Putamen (tissue), 1 donor: ENCODE data around the gene TGM3.

Source experiments
- DNase-seq: peaks from one replicate; pipeline ENCODE4 v3.0.0-alpha.2; 2016; ENCODE audit warnings: low spot score

The TGM3 gene

GRCh38 chr20:2307136-2307535 lies 11.3 kb downstream of the TGM3 start:
- no peak for DNase-seq

GRCh38 chr20:2311329-2311728 lies 15.5 kb downstream of the TGM3 start:
- DNase-seq: no peak

GRCh38 chr20:2312876-2313275 lies 17.1 kb downstream of the TGM3 start:
- no peak for DNase-seq

- no peak for DNase-seq
These were observed 17.5 kb downstream of the TGM3 start for GRCh38 chr20:2313316-2313715.

GRCh38 chr20:2314759-2315439 lies 19.1 kb downstream of the TGM3 start:
- no peak for DNase-seq

GRCh38 chr20:2315440-2315778 lies 19.6 kb downstream of the TGM3 start:
- DNase-seq: no peak

GRCh38 chr20:2316847-2317495 lies 21.2 kb downstream of the TGM3 start:
- no peak for DNase-seq

- DNase-seq: no peak
These were observed 25.2 kb downstream of the TGM3 start for GRCh38 chr20:2320813-2321658.

GRCh38 chr20:2323051-2323450 lies 27.2 kb downstream of the TGM3 start:
- DNase-seq: no peak

- DNase-seq: no peak
These were observed 30.2 kb downstream of the TGM3 start for GRCh38 chr20:2326046-2326445.

- no peak for DNase-seq
These were observed 32.1 kb downstream of the TGM3 start for GRCh38 chr20:2327620-2328555.

- no peak for DNase-seq
These were observed 33.5 kb downstream of the TGM3 start for GRCh38 chr20:2329286-2329685.

GRCh38 chr20:2330090-2330695 lies 34.4 kb downstream of the TGM3 start:
- no peak for DNase-seq

GRCh38 chr20:2331106-2331505 lies 35.3 kb downstream of the TGM3 start:
- DNase-seq: no peak

- no peak for DNase-seq
These were observed 36.2 kb downstream of the TGM3 start for GRCh38 chr20:2331901-2332565.

GRCh38 chr20:2332711-2333110 lies 36.9 kb downstream of the TGM3 start:
- no peak for DNase-seq

GRCh38 chr20:2333821-2334220 lies 38.0 kb downstream of the TGM3 start:
- DNase-seq: no peak

- DNase-seq: no peak
These were observed 39.5 kb downstream of the TGM3 start for GRCh38 chr20:2335096-2335870.

- DNase-seq: no peak
These were observed 40.7 kb downstream of the TGM3 start for GRCh38 chr20:2336471-2336870.

- no peak for DNase-seq
These were observed 41.3 kb downstream of the TGM3 start for GRCh38 chr20:2337142-2337541.
